ENCODE measurements around the gene VSIG10.
A peak's percentile ranks its signal among the peaks of the same experiment; 100 is the strongest.

Gene VSIG10

GRCh38 chr12:118102070-118102469 is 1.7 kb downstream of the VSIG10 start (continued):
- TF ChIP-seq ZNF76 (tag by site-specific recombination; IDR thresholded peaks at IDR 0.05; ENCODE audit: borderline replicate concordance, low read depth), result peak; percentile 71; the same call in 1 of the 2 replicates
- no peak for TF ChIP-seq OVOL3 (tag by site-specific recombination; IDR thresholded peaks at IDR 0.05)
- no peak for TF ChIP-seq ZSCAN18 (tag by site-specific recombination; IDR thresholded peaks at IDR 0.05)
- TF ChIP-seq KLF16 (tag by site-specific recombination; IDR thresholded peaks at IDR 0.05), result no peak
- TF ChIP-seq ZNF416 (tag by site-specific recombination; IDR thresholded peaks at IDR 0.05), result no peak
- no peak for TF ChIP-seq SALL2 (tag by site-specific recombination; IDR thresholded peaks at IDR 0.05; ENCODE audit: borderline replicate concordance)
- no peak for TF ChIP-seq ZBTB21 (tag by site-specific recombination; IDR thresholded peaks at IDR 0.05)
- TF ChIP-seq ZNF623 (tag by site-specific recombination; IDR thresholded peaks at IDR 0.05), result no peak
- TF ChIP-seq KLF1 (tag by site-specific recombination; IDR thresholded peaks at IDR 0.05), result peak; percentile 47; the same call in 1 of the 2 replicates
- TF ChIP-seq ZNF600 (tag by site-specific recombination; IDR thresholded peaks at IDR 0.05), result 0 out of 2 replicates have a peak, but pooled peaks have one; percentile 10
- TF ChIP-seq WT1 (tag by site-specific recombination; IDR thresholded peaks at IDR 0.05), result no peak
- TF ChIP-seq GLIS2 (tag by site-specific recombination; IDR thresholded peaks at IDR 0.05), result peak; percentile 38; the same call in 1 of the 2 replicates
- TF ChIP-seq ZNF221 (tag by site-specific recombination; IDR thresholded peaks at IDR 0.05; ENCODE audit: borderline replicate concordance), result no peak
- peak; percentile 9 for TF ChIP-seq ZBTB26 (tag by site-specific recombination; optimal IDR thresholded peaks at IDR 0.05)
- TF ChIP-seq INSM2 (tag by site-specific recombination; IDR thresholded peaks at IDR 0.05), result no peak
- 0 out of 2 replicates have a peak, but pooled peaks have one; percentile 12 for TF ChIP-seq GLIS1 (tag by site-specific recombination; IDR thresholded peaks at IDR 0.05)
- TF ChIP-seq ZBTB20 (tag by site-specific recombination; IDR thresholded peaks at IDR 0.05), result 0 out of 2 replicates have a peak, but pooled peaks have one; percentile 12
- peak; percentile 42 for TF ChIP-seq ZIC2 (tag by site-specific recombination; IDR thresholded peaks at IDR 0.05)
- TF ChIP-seq, protein P1, sequence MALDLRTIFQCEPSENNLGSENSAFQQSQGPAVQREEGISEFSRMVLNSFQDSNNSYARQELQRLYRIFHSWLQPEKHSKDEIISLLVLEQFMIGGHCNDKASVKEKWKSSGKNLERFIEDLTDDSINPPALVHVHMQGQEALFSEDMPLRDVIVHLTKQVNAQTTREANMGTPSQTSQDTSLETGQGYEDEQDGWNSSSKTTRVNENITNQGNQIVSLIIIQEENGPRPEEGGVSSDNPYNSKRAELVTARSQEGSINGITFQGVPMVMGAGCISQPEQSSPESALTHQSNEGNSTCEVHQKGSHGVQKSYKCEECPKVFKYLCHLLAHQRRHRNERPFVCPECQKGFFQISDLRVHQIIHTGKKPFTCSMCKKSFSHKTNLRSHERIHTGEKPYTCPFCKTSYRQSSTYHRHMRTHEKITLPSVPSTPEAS (tag by site-specific recombination; IDR thresholded peaks at IDR 0.05), result no peak
- TF ChIP-seq KLF8 (tag by site-specific recombination; IDR thresholded peaks at IDR 0.05), result peak; percentile 44; the same call in 1 of the 2 replicates
- no peak for TF ChIP-seq ZNF391 (tag by site-specific recombination; IDR thresholded peaks at IDR 0.05; ENCODE audit: borderline replicate concordance, low read depth)
- TF ChIP-seq, protein P2, sequence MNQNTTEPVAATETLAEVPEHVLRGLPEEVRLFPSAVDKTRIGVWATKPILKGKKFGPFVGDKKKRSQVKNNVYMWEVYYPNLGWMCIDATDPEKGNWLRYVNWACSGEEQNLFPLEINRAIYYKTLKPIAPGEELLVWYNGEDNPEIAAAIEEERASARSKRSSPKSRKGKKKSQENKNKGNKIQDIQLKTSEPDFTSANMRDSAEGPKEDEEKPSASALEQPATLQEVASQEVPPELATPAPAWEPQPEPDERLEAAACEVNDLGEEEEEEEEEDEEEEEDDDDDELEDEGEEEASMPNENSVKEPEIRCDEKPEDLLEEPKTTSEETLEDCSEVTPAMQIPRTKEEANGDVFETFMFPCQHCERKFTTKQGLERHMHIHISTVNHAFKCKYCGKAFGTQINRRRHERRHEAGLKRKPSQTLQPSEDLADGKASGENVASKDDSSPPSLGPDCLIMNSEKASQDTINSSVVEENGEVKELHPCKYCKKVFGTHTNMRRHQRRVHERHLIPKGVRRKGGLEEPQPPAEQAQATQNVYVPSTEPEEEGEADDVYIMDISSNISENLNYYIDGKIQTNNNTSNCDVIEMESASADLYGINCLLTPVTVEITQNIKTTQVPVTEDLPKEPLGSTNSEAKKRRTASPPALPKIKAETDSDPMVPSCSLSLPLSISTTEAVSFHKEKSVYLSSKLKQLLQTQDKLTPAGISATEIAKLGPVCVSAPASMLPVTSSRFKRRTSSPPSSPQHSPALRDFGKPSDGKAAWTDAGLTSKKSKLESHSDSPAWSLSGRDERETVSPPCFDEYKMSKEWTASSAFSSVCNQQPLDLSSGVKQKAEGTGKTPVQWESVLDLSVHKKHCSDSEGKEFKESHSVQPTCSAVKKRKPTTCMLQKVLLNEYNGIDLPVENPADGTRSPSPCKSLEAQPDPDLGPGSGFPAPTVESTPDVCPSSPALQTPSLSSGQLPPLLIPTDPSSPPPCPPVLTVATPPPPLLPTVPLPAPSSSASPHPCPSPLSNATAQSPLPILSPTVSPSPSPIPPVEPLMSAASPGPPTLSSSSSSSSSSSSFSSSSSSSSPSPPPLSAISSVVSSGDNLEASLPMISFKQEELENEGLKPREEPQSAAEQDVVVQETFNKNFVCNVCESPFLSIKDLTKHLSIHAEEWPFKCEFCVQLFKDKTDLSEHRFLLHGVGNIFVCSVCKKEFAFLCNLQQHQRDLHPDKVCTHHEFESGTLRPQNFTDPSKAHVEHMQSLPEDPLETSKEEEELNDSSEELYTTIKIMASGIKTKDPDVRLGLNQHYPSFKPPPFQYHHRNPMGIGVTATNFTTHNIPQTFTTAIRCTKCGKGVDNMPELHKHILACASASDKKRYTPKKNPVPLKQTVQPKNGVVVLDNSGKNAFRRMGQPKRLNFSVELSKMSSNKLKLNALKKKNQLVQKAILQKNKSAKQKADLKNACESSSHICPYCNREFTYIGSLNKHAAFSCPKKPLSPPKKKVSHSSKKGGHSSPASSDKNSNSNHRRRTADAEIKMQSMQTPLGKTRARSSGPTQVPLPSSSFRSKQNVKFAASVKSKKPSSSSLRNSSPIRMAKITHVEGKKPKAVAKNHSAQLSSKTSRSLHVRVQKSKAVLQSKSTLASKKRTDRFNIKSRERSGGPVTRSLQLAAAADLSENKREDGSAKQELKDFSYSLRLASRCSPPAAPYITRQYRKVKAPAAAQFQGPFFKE (tag by site-specific recombination; IDR thresholded peaks at IDR 0.05; ENCODE audit: borderline replicate concordance), result no peak
- TF ChIP-seq, protein P3, sequence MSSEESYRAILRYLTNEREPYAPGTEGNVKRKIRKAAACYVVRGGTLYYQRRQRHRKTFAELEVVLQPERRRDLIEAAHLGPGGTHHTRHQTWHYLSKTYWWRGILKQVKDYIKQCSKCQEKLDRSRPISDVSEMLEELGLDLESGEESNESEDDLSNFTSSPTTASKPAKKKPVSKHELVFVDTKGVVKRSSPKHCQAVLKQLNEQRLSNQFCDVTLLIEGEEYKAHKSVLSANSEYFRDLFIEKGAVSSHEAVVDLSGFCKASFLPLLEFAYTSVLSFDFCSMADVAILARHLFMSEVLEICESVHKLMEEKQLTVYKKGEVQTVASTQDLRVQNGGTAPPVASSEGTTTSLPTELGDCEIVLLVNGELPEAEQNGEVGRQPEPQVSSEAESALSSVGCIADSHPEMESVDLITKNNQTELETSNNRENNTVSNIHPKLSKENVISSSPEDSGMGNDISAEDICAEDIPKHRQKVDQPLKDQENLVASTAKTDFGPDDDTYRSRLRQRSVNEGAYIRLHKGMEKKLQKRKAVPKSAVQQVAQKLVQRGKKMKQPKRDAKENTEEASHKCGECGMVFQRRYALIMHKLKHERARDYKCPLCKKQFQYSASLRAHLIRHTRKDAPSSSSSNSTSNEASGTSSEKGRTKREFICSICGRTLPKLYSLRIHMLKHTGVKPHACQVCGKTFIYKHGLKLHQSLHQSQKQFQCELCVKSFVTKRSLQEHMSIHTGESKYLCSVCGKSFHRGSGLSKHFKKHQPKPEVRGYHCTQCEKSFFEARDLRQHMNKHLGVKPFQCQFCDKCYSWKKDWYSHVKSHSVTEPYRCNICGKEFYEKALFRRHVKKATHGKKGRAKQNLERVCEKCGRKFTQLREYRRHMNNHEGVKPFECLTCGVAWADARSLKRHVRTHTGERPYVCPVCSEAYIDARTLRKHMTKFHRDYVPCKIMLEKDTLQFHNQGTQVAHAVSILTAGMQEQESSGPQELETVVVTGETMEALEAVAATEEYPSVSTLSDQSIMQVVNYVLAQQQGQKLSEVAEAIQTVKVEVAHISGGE (tag by site-specific recombination; conservative IDR thresholded peaks at IDR 0.05; ENCODE audit: low read depth), result no peak
- no peak for TF ChIP-seq ZNF555 (tag by site-specific recombination; conservative IDR thresholded peaks at IDR 0.05)
- no peak for TF ChIP-seq ZBTB1 (tag by site-specific recombination; IDR thresholded peaks at IDR 0.05)
